A673 (cell line): ENCODE results near the gene SH3BP5L.

Source experiments
- EZH2 ChIP-seq: fragments of 200-600 bp; sonication (generic); IDR thresholded peaks from 2 replicates; pipeline ENCODE4 v1.6.1; 2017; ENCODE audit warnings: borderline replicate concordance, low read depth, mild to moderate bottlenecking, mixed read lengths, antibody characterized with exemption, low read length; ENCODE audit not compliant: poor library complexity, severe bottlenecking
- TF ChIP-seq, protein P1 (sequence below): fragments of 300-800, 200-600 bp; sonication (generic); conservative IDR thresholded peaks from 2 replicates; pipeline ENCODE4 v1.5.1; 2017; ENCODE audit warnings: low read depth, mild to moderate bottlenecking, antibody characterized with exemption, low read length, moderate library complexity, mixed read lengths

DNA sequence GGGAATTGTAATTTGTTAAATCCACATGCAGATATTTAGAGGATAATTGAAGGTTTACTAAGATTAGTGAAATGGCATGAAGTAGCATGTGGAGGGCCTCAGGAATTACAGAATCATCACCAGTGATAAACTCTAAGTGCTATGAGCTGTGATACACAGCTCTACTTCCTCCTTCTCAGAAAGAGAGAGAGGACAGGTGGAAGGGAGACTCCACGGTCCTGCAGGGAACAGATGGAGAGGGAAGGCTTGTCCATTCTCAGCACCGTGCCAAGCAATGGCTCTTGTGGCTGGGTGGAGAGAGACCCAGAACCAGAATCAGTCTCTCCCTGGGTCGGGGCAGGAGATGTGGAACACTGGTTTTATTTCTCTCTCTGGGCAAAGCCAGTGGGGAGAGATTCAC, 42.3 kb downstream of the SH3BP5L start:
- TF ChIP-seq EZH2, result no peak
- TF ChIP-seq, protein P1, sequence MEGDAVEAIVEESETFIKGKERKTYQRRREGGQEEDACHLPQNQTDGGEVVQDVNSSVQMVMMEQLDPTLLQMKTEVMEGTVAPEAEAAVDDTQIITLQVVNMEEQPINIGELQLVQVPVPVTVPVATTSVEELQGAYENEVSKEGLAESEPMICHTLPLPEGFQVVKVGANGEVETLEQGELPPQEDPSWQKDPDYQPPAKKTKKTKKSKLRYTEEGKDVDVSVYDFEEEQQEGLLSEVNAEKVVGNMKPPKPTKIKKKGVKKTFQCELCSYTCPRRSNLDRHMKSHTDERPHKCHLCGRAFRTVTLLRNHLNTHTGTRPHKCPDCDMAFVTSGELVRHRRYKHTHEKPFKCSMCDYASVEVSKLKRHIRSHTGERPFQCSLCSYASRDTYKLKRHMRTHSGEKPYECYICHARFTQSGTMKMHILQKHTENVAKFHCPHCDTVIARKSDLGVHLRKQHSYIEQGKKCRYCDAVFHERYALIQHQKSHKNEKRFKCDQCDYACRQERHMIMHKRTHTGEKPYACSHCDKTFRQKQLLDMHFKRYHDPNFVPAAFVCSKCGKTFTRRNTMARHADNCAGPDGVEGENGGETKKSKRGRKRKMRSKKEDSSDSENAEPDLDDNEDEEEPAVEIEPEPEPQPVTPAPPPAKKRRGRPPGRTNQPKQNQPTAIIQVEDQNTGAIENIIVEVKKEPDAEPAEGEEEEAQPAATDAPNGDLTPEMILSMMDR, result no peak
